ENCODE measurements around the gene SLC5A5.

SLC5A5 gene

DNA sequence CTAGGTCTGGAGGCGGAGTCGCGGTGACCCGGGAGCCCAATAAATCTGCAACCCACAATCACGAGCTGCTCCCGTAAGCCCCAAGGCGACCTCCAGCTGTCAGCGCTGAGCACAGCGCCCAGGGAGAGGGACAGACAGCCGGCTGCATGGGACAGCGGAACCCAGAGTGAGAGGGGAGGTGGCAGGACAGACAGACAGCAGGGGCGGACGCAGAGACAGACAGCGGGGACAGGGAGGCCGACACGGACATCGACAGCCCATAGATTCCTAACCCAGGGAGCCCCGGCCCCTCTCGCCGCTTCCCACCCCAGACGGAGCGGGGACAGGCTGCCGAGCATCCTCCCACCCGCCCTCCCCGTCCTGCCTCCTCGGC lies at the start of gene SLC5A5:
TSS of gene SLC5A5 (plus strand) at position 68 of the 373 bp plus-strand sequence. CDS start 375 bp downstream, outside the sequence.
- no peak for DNase-seq (ENCODE audit: low spot score)

- no peak for DNase-seq (ENCODE audit: low spot score)
These were observed 47.4 kb upstream of the SLC5A5 start for GRCh38 chr19:17824339-17824738.

DNA sequence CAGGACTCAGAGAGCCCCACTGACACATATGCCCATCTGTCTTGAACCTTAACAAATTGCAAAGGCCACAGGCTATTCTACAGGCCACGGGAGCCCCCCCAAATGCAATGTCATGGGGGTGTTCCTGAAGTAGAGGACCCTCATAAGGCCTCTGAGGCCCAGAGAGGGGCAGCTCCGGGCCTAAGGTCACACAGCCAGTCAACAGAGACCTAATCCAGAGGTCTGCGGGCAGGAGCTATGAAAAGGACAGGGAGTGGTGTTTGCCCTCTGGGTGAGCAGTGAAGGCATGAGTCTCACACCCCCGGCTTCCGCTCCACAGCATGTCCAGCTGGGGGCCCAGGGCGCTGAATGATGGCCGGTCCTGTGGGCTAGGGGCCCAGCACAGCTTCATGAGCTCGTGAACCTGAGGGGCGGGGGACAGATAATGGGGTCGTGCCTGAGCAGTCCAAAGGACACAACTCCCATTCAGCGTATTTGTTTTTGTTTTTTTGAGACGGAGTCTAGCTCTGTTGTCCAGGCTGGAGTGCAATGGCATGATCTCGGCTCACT lies 45.2 kb upstream of the SLC5A5 start:
- no peak for DNase-seq (ENCODE audit: low spot score)

DNA sequence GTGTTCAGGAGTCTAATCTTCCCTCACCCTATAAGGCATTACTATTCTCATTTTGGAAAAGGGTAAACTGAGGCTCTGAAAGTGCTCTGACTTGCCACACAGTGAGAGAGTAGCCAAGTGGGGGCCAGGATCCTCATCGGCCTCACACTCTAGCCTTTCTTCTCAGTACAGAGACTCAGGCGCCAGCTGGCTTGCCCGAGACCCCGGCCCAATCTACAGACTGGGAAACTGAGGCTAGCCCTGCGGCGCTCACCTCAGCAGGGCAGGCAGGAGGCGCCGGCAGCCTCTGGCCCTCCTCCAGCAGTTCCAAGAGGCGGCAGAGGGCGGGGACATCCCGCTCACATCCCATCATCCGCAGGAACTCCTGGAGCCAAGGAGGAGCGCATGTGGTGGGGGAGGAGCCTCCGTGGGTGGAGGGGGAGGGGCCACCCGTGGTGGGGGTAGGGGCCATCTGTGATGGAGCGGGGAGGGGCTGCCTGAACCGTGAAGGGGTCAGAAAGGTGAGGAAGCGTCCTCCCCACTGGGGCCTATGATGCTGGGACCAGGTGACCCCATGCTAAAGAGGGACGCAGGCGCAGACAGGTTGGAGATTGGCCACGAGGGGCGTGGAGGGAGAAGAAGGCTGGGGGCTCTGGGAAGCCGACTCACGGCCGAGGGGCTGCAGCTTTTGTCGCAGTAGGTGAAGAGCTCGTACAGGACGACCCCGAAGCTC lies 41.7 kb upstream of the SLC5A5 start:
- DNase-seq (ENCODE audit: low spot score), result peak; percentile 64

- peak; percentile 93 for DNase-seq (ENCODE audit: low spot score)
These were observed 41.0 kb upstream of the SLC5A5 start for GRCh38 chr19:17830567-17831418.

DNA sequence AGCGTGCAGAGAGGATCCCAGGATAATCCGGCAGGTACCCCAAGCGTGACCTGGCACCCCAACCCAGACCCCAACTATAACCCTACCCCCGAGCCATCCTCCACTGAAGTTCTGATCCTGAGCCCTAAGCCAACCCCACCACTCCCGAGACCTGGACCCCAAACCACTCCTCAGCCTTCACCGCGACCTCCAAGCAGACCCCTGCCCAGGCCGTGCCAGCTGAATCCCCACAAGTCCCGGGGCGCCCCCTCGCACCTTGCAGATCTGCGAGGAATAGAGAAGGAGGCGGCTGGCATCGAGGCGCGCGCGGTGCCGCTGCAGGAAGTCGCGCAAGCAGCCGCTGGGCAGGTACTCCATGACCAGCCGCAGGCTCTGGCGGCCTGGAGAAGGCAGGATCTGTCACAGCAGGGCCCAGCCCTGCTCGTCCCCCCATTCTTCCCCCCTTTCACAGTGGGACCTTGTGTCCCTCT lies 40.3 kb upstream of the SLC5A5 start:
- no peak for DNase-seq (ENCODE audit: low spot score)

DNA sequence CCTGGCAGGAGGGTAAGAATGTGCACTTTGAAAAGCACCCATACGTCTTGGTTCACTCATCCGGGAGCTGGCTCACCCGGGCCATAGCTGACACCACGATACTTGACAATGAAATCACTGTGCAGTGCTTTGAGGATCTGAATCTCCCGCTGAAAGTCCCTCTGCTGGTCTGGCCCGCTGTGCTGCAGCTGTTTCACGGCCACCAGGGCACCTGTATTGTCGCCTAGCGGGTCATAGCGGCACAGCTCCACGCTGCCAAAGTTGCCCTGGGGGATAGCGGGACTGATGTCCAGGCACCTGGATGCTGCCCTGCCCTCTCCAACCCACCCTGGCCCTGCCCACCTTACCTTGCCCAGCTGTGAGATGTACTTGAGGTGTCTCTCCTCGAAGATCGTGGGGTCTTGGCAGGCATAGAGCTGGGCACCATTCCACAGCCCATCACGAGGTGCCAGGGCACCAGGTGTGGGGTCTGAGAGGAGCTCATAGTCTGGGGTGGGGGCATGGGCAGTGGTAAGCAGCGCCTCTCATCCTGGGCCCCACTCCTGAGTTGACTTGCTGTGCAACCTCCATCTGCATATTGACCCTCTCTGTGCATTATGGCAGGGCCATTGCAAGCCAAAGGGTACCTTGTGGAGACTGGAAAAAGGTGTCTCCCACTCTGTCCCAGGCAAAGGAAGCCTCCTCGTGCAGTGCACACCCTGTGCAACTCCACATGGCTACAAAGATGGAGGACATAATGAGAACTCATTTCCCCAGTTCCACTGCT lies 39.1 kb upstream of the SLC5A5 start:
- DNase-seq (ENCODE audit: low spot score), result no peak

- DNase-seq (ENCODE audit: low spot score), result no peak
These were observed 37.2 kb upstream of the SLC5A5 start for GRCh38 chr19:17834350-17835181.

DNA sequence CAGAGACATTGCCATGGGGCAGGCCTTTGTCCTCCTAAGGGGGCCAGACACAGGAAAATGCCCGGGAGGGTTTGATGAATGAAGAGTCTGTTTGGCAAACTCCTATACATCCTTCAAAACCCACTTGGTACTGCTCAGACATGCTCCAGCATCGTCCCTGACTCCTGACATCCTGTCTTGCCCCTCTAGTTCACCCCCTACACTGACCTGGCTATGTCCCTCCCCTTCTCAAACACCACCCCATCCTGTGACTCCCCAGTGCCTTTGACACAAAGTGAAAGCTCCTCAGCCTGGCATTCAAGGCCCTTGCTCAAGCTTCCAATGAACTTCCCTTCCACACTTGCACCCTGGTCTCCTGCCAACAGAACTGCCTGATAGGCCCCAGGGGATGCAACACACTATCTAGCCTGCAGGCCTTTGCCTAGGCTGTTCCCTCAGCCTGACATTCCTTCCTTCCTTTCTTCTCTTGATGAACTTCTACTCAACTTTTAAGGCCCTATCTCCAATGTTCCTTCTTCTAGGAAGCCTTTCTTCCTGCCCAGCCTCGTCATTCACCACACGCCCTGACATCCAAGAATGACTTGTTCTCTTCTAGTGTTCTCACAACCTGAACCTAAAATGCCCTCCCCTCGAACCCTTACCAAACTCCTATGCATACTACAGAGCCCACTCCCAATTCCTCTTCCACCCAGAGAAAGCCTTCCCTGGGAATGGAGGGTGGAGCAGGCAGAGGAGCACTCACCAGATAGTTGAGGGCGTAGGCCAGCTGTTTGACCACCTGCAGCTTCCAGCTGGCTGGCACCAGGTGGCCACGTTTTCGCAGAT lies 36.4 kb upstream of the SLC5A5 start:
- no peak for DNase-seq (ENCODE audit: low spot score)

- no peak for DNase-seq (ENCODE audit: low spot score)
These were observed 35.2 kb upstream of the SLC5A5 start for GRCh38 chr19:17836530-17836929.

DNA sequence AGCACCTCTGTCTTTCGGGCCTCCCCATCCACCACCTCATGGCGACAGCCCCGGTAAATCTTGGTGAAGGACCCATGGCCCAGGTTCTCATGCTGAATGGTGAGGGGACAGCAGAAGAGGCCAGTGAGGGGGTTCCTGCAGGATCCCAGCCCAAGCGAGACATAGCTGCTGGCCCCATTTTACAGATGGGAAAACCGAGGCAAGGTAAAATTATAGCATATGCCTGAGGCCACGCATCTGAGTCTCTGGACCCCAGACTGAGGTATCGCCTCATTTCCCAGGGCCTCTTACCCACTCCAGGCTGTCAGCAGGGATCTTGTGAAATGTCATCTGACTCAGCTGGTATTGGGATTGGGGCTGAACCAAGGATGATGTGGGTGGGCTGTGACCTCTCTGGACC lies 33.8 kb upstream of the SLC5A5 start:
- no peak for DNase-seq (ENCODE audit: low spot score)

DNA sequence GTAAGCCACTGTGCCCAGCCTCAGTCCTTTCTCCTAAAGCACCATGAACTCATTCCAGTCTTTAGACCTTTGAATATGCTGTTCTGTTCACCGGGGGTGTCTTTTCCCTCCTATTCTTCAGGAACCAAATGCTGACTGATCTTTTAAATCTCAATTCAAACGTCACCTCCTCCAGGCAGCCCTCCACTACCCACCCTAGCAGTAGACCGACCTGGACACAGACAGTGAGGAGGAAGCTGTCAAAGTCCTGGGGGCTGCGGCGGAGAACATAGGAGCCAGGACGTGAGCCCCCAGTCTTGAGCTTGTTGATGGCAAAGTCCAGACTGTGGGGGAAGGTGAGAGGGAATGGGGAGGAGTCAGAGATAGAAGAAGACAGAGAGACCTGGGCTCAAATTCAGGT lies 31.7 kb upstream of the SLC5A5 start:
- DNase-seq (ENCODE audit: low spot score), result no peak

GRCh38 chr19:17841371-17841809 lies 30.4 kb upstream of the SLC5A5 start:
- no peak for DNase-seq (ENCODE audit: low spot score)

GRCh38 chr19:17841810-17842662 lies 29.7 kb upstream of the SLC5A5 start:
- DNase-seq (ENCODE audit: low spot score), result peak; percentile 95

- DNase-seq (ENCODE audit: low spot score), result no peak
These were observed 29.0 kb upstream of the SLC5A5 start for GRCh38 chr19:17842663-17843291.

DNA sequence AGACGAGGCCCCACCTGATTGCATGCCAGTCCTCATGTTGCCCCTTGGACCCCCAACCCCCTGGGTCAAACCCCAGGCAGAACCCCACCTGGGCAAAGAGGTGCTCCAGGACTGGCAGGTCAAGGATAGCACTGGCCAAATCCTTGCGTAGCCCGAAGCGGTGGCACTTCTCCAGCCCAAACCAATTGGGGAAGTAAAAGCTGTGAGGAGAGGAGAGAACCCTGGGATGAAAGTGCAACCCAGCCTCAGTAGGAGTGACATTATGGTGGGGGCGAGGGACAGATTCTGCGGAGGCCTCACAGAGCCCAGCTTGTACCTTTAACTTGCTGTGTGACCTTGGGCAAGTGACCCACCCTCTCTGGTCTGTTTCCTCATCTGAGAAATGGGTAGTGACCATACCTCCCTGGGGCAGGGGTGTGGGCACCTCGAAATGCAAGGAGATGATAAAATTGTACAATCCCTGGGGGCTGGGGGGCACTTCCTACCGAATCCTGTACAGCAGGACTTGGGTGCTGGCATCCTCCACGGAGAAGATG lies 28.4 kb upstream of the SLC5A5 start:
- DNase-seq (ENCODE audit: low spot score), result no peak

GRCh38 chr19:17843908-17844490 lies 27.7 kb upstream of the SLC5A5 start:
- no peak for DNase-seq (ENCODE audit: low spot score)

DNA sequence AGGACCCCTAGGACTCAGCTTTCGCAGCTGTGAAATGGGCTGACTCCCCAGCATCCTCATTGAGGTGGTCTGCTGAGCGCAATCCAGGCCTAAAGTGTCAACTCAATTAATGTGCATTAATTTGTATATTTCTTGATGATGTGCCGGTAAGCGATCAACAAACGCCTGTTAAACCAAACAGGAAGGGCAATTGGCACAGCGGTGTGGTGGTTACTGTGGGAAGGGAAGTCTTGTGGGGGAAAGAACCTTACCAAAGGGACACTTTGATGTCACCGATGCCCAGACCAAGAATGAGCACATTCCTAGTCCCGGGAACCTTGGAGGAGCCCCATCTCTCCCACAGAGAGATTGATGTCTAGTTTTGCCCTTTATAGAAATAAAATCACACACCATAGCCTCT lies 25.6 kb upstream of the SLC5A5 start:
- DNase-seq (ENCODE audit: low spot score), result no peak

Measured in AG08396 (cell line).